Measurements from ENCODE around the gene SEMA5A.

- TF ChIP-seq POLR2A (IDR thresholded peaks at IDR 0.05) = no peak
- no peak for TF ChIP-seq CTCF (IDR thresholded peaks at IDR 0.05)
Observed at GRCh38 chr5:9524941-9525340, 20.9 kb downstream of the SEMA5A start.
